HepG2 (cell line): ENCODE measurements around the gene CHN1. TPM values are rescaled to one million over a fixed set of nuclear protein-coding genes. Genes with fewer than 3 reads are reported as not detected.

Experiments
- ATAC-seq: fragments of 200-7000 bp; cut with Tn5 transposase; 3 replicates; pipeline ENCODE4 v1.9.1; 2020; ENCODE audit warnings: mild to moderate bottlenecking, moderate library complexity
- BruUV-seq: library from RNA; stranded (reverse); fragments of 400-500 nt; replicated peaks from 2 replicates; lab custom pipeline; 2021; lab: Mats Ljungman, UMichigan
- CTCF ChIA-PET: fragments of 300-600 bp; formaldehyde crosslinking; extraction: SDS; loops from one replicate; lab custom pipeline; 2021; ENCODE audit warnings: low total read pairs, inconsistent platforms, low intra/inter-chr PET ratio; lab: Yijun Ruan, JAX
- POLR2A ChIA-PET: fragments of 350-600 bp; sonication (Branson Sonifier 250); formaldehyde crosslinking; loops from one replicate; lab custom pipeline; 2020; ENCODE audit warnings: antibody characterized with exemption, inconsistent platforms; lab: Yijun Ruan, JAX
- DNase-seq: peaks from one replicate; pipeline ENCODE4 v3.0.0-alpha.2; 2015; ENCODE audit warnings: low spot score
- FAIRE-seq: peaks from 3 replicates; lab custom pipeline; 2011; peaks lifted over from hg19 to GRCh38; lab: Jason Lieb, UNC
- H2AFZ ChIP-seq: one replicate; pipeline ENCODE4 v1.6.1; 2011; ENCODE audit warnings: low read length, inconsistent platforms
- H3K27ac ChIP-seq: fragments of 300-600 bp; 3 replicates; pipeline ENCODE4 v1.8.0; 2011; ENCODE audit warnings: mixed run types, mild to moderate bottlenecking, mixed read lengths, low read length, inconsistent platforms; ENCODE audit not compliant: insufficient read depth; ENCODE audit errors: extremely low read length
- H3K27me3 ChIP-seq, 2 experiments: fragments of 200-600 bp in 1 of 2; 2 replicates in 1 of 2; 3 replicates in 1 of 2; pipeline versions ENCODE4 v1.6.0 to v1.8.0; 2011; ENCODE audit warnings: low read length in 2 of 2, mild to moderate bottlenecking in 2 of 2, moderate library complexity in 2 of 2, inconsistent platforms in 1 of 2; ENCODE audit not compliant: insufficient read depth in 2 of 2, control insufficient read depth in 1 of 2
- H3K36me3 ChIP-seq, 2 experiments: fragments of 200-600 bp in 1 of 2; replicated peaks in 1 of 2; 2 replicates in 1 of 2; 3 replicates in 1 of 2; pipeline versions ENCODE4 v1.5.1 to v1.8.0; 2011; ENCODE audit warnings: low read length in 2 of 2, inconsistent platforms in 1 of 2; ENCODE audit not compliant: insufficient read depth in 2 of 2, control insufficient read depth in 1 of 2
- H3K4me1 ChIP-seq: 2 replicates; pipeline ENCODE4 v1.5.1; 2012; ENCODE audit warnings: low read length, inconsistent platforms; ENCODE audit not compliant: insufficient read depth
- H3K4me2 ChIP-seq: 2 replicates; pipeline ENCODE4 v1.6.0; 2011; ENCODE audit warnings: low read depth, low read length, inconsistent platforms
- H3K4me3 ChIP-seq, 3 experiments: fragments of 200-600 bp in 1 of 3; sonication (generic), shearing (Covaris generic) in 1 of 3; replicated peaks in 1 of 3; 2 replicates each; pipeline ENCODE4 v1.5.1; 2011 to 2016; ENCODE audit warnings: low read length in 3 of 3, inconsistent platforms in 2 of 3, low read depth in 2 of 3, mild to moderate bottlenecking in 2 of 3, control low read depth in 1 of 3, mixed read lengths in 1 of 3; ENCODE audit not compliant: insufficient read depth in 1 of 3
- H3K79me2 ChIP-seq: one replicate; pipeline ENCODE4 v1.6.1; 2011; ENCODE audit warnings: low read length, inconsistent platforms; ENCODE audit not compliant: insufficient read depth
- H3K9ac ChIP-seq: 2 replicates; pipeline ENCODE4 v1.6.0; 2011; ENCODE audit warnings: mild to moderate bottlenecking, low read depth, low read length, inconsistent platforms; ENCODE audit not compliant: insufficient read depth
- H3K9me3 ChIP-seq: 2 replicates; pipeline ENCODE4 v1.5.1; 2012; ENCODE audit warnings: mild to moderate bottlenecking, low read length
- H4K20me1 ChIP-seq: 2 replicates; pipeline ENCODE4 v1.6.0; 2011; ENCODE audit warnings: inconsistent platforms, mild to moderate bottlenecking, low read length, moderate library complexity; ENCODE audit not compliant: insufficient read depth
- ERF ChIP-seq: IDR thresholded peaks from 2 replicates; pipeline ENCODE4 v1.6.1; 2018; ENCODE audit warnings: missing biosample characterization, missing genetic modification reagents
- FOXA1 ChIP-seq, 2 experiments: fragments of 450-650 bp in 1 of 2; sonication (generic) in 1 of 2; formaldehyde crosslinking in 1 of 2; IDR thresholded peaks; 2 replicates each; pipeline versions ENCODE4 v1.4.0 to v1.6.1; 2016 to 2020; ENCODE audit warnings: missing genetic modification reagents in 1 of 2
- FOXK1 ChIP-seq: sonication (generic); formaldehyde crosslinking; IDR thresholded peaks from 2 replicates; pipeline ENCODE4 v1.4.0; 2020; ENCODE audit warnings: low read depth, missing genetic modification reagents, borderline replicate concordance
- FUBP1 ChIP-seq: sonication (generic); formaldehyde crosslinking; IDR thresholded peaks from 2 replicates; pipeline ENCODE4 v1.5.1; 2020; ENCODE audit warnings: missing genetic modification reagents, mild to moderate bottlenecking, borderline replicate concordance
- GABPB1 ChIP-seq: IDR thresholded peaks from 2 replicates; pipeline ENCODE4 v1.6.1; 2016; ENCODE audit warnings: mild to moderate bottlenecking, missing genetic modification reagents, moderate library complexity, missing compliant biosample characterization
- GRHL1 ChIP-seq: sonication (generic); formaldehyde crosslinking; conservative IDR thresholded peaks from 2 replicates; pipeline ENCODE4 v1.8.0; 2022; ENCODE audit warnings: missing genetic modification reagents
- TBX2 ChIP-seq: sonication (generic); formaldehyde crosslinking; IDR thresholded peaks from 2 replicates; pipeline ENCODE4 v1.5.0; 2020; ENCODE audit warnings: missing genetic modification reagents, mild to moderate bottlenecking, borderline replicate concordance
- ZBTB7A ChIP-seq: sonication (generic); formaldehyde crosslinking; IDR thresholded peaks from 2 replicates; pipeline ENCODE4 v1.8.0; 2022; ENCODE audit warnings: mild to moderate bottlenecking, missing genetic modification reagents
- ZC3H13 ChIP-seq: sonication (generic); formaldehyde crosslinking; IDR thresholded peaks from 2 replicates; pipeline ENCODE4 v1.8.1; 2023; ENCODE audit warnings: mild to moderate bottlenecking, missing genetic modification reagents, moderate library complexity
- ZNF747 ChIP-seq: sonication (generic); formaldehyde crosslinking; IDR thresholded peaks from 2 replicates; pipeline ENCODE4 v1.8.1; 2023; ENCODE audit warnings: missing genetic modification reagents, mild to moderate bottlenecking, borderline replicate concordance
- ZXDC ChIP-seq: sonication (generic); formaldehyde crosslinking; IDR thresholded peaks from 2 replicates; pipeline ENCODE4 v1.5.0; 2020; ENCODE audit warnings: mild to moderate bottlenecking, missing genetic modification reagents
- WGBS: methylation state at CpG from one replicate; pipeline ENCODE4 v1.1.6; 2017; ENCODE audit warnings: low lambda C conversion rate; 5-methylcytosine and 5-hydroxymethylcytosine counted together
- in situ Hi-C: cut with HindIII; loops from 2 replicates; pipeline ENCODE4 v1.10.0; 2017; ENCODE audit warnings: low pct_unique_long_range_greater_than_20kb; ENCODE audit not compliant: extremely low pct_ligation_motif_present
- intact Hi-C: fragments of 100-400 bp; cut with micrococcal nuclease; formaldehyde crosslinking; loops from one replicate; pipeline ENCODE4 v1.10.0; 2022; ENCODE audit not compliant: unreplicated experiment
- polyA plus RNA-seq, 8 experiments: library from polyadenylated mRNA; depleted of rRNA in 3 of 8; stranded (reverse) in 7 of 8; unstranded in 1 of 8; fragments of >200 nt; fragmentation: Illumina TruSeq in 4 of 8; extraction: Trizol in 4 of 8; gene quantifications; 2 replicates each; pipeline versions ENCODE4 v1.2.1 to v1.2.3, GENCODE V29; 2011 to 2016; ENCODE audit warnings: low read depth in 4 of 8, missing spikeins in 1 of 8, mixed read lengths in 1 of 8; ENCODE audit not compliant: insufficient read depth in 1 of 8
- total RNA-seq, 5 experiments: library from RNA; depleted of rRNA; stranded (reverse); fragments of >200 nt; fragmentation: Illumina TruSeq; extraction: Trizol; gene quantifications; 2 replicates each; pipeline ENCODE4 v1.2.3, GENCODE V29; 2016; ENCODE audit warnings: low read depth in 1 of 5

CHN1 gene
- total and polyA plus RNA-seq, 2 of the 13 experiments (the other 11 are each of a cell fraction or from before 2014, with no cell fraction given), result 2.8 to 3.5 TPM

GRCh38 chr2:174897286-174897685, 107.9 kb downstream of the CHN1 start:
- DNase-seq (no peak), FAIRE-seq (no peak), ATAC-seq (no peak)
- Histone ChIP-seq H3K9me3 (no peaks in the 10 kb centered on the region), H4K20me1 (no peaks in the 10 kb centered on the region), H2AFZ (no peak overlapping the region), H3K4me1 (no peaks in the 10 kb centered on the region), H3K79me2 (no peaks in the 10 kb centered on the region), H3K27ac (no peak overlapping the region), H3K27me3 (peaks cover 0 to 5% of the 10 kb centered on the region in 2 experiments; a peak in 1 of 5 replicates), H3K4me2 (no peak overlapping the region), H3K9ac (no peak overlapping the region), H3K4me3 (no peak overlapping the region), H3K36me3 (no peaks in the 10 kb centered on the region)
- TF ChIP-seq ZC3H13 (CRISPR knock-in tag) (no peak), ZNF747 (CRISPR knock-in tag) (no peak), ZXDC (CRISPR knock-in tag) (no peak), TBX2 (CRISPR knock-in tag) (no peak), FOXK1 (no peak), GRHL1 (CRISPR knock-in tag) (no peak), GABPB1 (CRISPR knock-in tag) (no peak), ZBTB7A (no peak), FUBP1 (CRISPR knock-in tag) (no peak), ERF (CRISPR knock-in tag) (no peak), FOXA1 (IDR thresholded peaks at IDR 0.05) (no peak), FOXA1 (CRISPR knock-in tag; IDR thresholded peaks at IDR 0.05) (no peak)
- intact Hi-C loops (no loop called here), in situ Hi-C loops (no loop called here)
- 28% methylated on average over 6 of the region's 6 CpGs for WGBS
- ChIA-PET POLR2A (no interaction called here), CTCF (no interaction called here)
- no TSS peak for BruUV-seq
